SU-DHL-6 (cell line): ENCODE data around the gene SMURF1.

Experiments
- H2AFZ ChIP-seq: fragments of 200-600 bp; sonication (generic); 2 replicates; pipeline ENCODE4 v1.6.1; 2014; ENCODE audit warnings: low read depth, mild to moderate bottlenecking, moderate library complexity, mixed read lengths, antibody characterized with exemption, low read length; ENCODE audit not compliant: severe bottlenecking
- H3F3A ChIP-seq: fragments of 200-600 bp; shearing (Covaris generic); 2 replicates; pipeline ENCODE4 v1.6.0; 2016; ENCODE audit warnings: antibody characterized with exemption, mild to moderate bottlenecking; ENCODE audit not compliant: insufficient read depth
- H3K27ac ChIP-seq: fragments of 200-600 bp; sonication (generic); 2 replicates; pipeline ENCODE4 v1.5.1; 2016; ENCODE audit warnings: low read depth, mild to moderate bottlenecking, low read length, moderate library complexity, mixed read lengths
- H3K27me3 ChIP-seq: fragments of 200-600 bp; sonication (generic), shearing (Covaris generic); 2 replicates; pipeline ENCODE4 v1.6.0; 2014; ENCODE audit warnings: mild to moderate bottlenecking, low read length
- H3K36me3 ChIP-seq: fragments of 200-600 bp; sonication (generic); 2 replicates; pipeline ENCODE4 v1.6.1; 2014; ENCODE audit warnings: mild to moderate bottlenecking, low read length, mixed read lengths
- H3K4me2 ChIP-seq: fragments of 300-600, 200-600 bp; shearing (Covaris generic), sonication (generic); 2 replicates; pipeline ENCODE4 v1.6.0; 2014; ENCODE audit warnings: low read length, low read depth, mild to moderate bottlenecking; ENCODE audit not compliant: poor library complexity, severe bottlenecking
- H3K4me3 ChIP-seq: fragments of 200-600 bp; sonication (generic); 2 replicates; pipeline ENCODE4 v1.5.1; 2014; ENCODE audit warnings: antibody characterized with exemption, low read length, mild to moderate bottlenecking, mixed read lengths; ENCODE audit not compliant: insufficient read depth, poor library complexity, severe bottlenecking
- H3K79me2 ChIP-seq: fragments of 200-600 bp; sonication (generic); 2 replicates; pipeline ENCODE4 v1.6.1; 2014; ENCODE audit warnings: mild to moderate bottlenecking, low read length, moderate library complexity; ENCODE audit not compliant: insufficient read depth
- H3K9ac ChIP-seq: fragments of 200-600 bp; sonication (generic); 2 replicates; pipeline ENCODE4 v1.7.0; 2014; ENCODE audit warnings: mild to moderate bottlenecking, low read length
- H3K9me2 ChIP-seq: fragments of 200-600 bp; sonication (generic); replicated peaks from 2 replicates; pipeline ENCODE4 v1.6.1; 2014; ENCODE audit warnings: low read length; ENCODE audit not compliant: insufficient read depth
- H3K9me3 ChIP-seq: fragments of 200-600 bp; sonication (generic); 2 replicates; pipeline ENCODE4 v1.6.1; 2014; ENCODE audit warnings: low read length, mixed read lengths; ENCODE audit not compliant: insufficient read depth
- H4K20me1 ChIP-seq: fragments of 200-600 bp; sonication (generic); 2 replicates; pipeline ENCODE4 v1.6.1; 2014; ENCODE audit warnings: low read depth, mild to moderate bottlenecking, antibody characterized with exemption, low read length, moderate library complexity, mixed read lengths
- CTCF ChIP-seq: fragments of 200-600 bp; sonication (generic); IDR thresholded peaks from one replicate; pipeline ENCODE4 v1.5.1; 2017; ENCODE audit warnings: antibody characterized with exemption, mild to moderate bottlenecking, low read length, moderate library complexity; ENCODE audit not compliant: insufficient read depth, poor library complexity, severe bottlenecking
- EZH2phosphoT487 ChIP-seq: fragments of 200-600 bp; sonication (generic), shearing (Covaris generic); conservative IDR thresholded peaks from 2 replicates; pipeline ENCODE4 v1.6.1; 2018; ENCODE audit warnings: mild to moderate bottlenecking, antibody characterized with exemption, low read length, moderate library complexity, mixed read lengths

The SMURF1 gene

GRCh38 chr7:99115379-99115778 lies 28.5 kb downstream of the SMURF1 start:
- TF ChIP-seq EZH2phosphoT487, result no peak
- no peak for TF ChIP-seq CTCF
- no peak overlapping the region for H3K27ac ChIP-seq
- no peaks in the 10 kb centered on the region for H3K36me3 ChIP-seq
- H3K4me2 ChIP-seq, result no peak overlapping the region
- no peak overlapping the region for H3K4me3 ChIP-seq
- no peak overlapping the region for H2AFZ ChIP-seq
- no peak overlapping the region for H3K9ac ChIP-seq
- no peaks in the 10 kb centered on the region for H3K9me3 ChIP-seq
- H3K79me2 ChIP-seq, result peaks cover 98% of the 10 kb centered on the region
- H3K9me2 ChIP-seq, result no peaks in the 10 kb centered on the region
- peaks cover 34% of the 10 kb centered on the region for H4K20me1 ChIP-seq
- H3K27me3 ChIP-seq, result no peaks in the 10 kb centered on the region
- H3F3A ChIP-seq, result no peaks in the 10 kb centered on the region

- peaks cover 30% of the 10 kb centered on the region for H4K20me1 ChIP-seq
- TF ChIP-seq CTCF (no peak), EZH2phosphoT487 (no peak)
- no peaks in the 10 kb centered on the region for H3K36me3 ChIP-seq
- H2AFZ ChIP-seq, result no peak overlapping the region
- H3K27me3 ChIP-seq, result no peaks in the 10 kb centered on the region
- H3K4me2 ChIP-seq, result no peak overlapping the region
- no peak overlapping the region for H3K27ac ChIP-seq
- peaks cover 94% of the 10 kb centered on the region for H3K79me2 ChIP-seq
- no peaks in the 10 kb centered on the region for H3K9me2 ChIP-seq
- no peak overlapping the region for H3K9ac ChIP-seq
- H3K4me3 ChIP-seq, result no peak overlapping the region
- H3K9me3 ChIP-seq, result no peaks in the 10 kb centered on the region
- no peaks in the 10 kb centered on the region for H3F3A ChIP-seq
These were observed 30.9 kb downstream of the SMURF1 start for GRCh38 chr7:99112979-99113378.

GRCh38 chr7:99112097-99112496 lies 31.8 kb downstream of the SMURF1 start:
- peaks cover 94% of the 10 kb centered on the region for H3K79me2 ChIP-seq
- H3K36me3 ChIP-seq, result no peaks in the 10 kb centered on the region
- H3K27me3 ChIP-seq, result no peaks in the 10 kb centered on the region
- H3K27ac ChIP-seq, result no peak overlapping the region
- H4K20me1 ChIP-seq, result peaks cover 30% of the 10 kb centered on the region
- peak overlapping the region; percentile 1 for H3K4me2 ChIP-seq
- no peaks in the 10 kb centered on the region for H3K9me3 ChIP-seq
- H3K9me2 ChIP-seq, result no peaks in the 10 kb centered on the region
- H3K4me3 ChIP-seq, result no peak overlapping the region
- no peaks in the 10 kb centered on the region for H3F3A ChIP-seq
- TF ChIP-seq EZH2phosphoT487, result no peak
- TF ChIP-seq CTCF, result no peak
- H3K9ac ChIP-seq, result no peak overlapping the region
- no peak overlapping the region for H2AFZ ChIP-seq

- no peak overlapping the region for H3K4me3 ChIP-seq
These were observed 32.3 kb downstream of the SMURF1 start for GRCh38 chr7:99111591-99111990.

More at GRCh38 chr7:99111591-99111990, 32.3 kb downstream of the SMURF1 start:
- no peak overlapping the region for H3K4me2 ChIP-seq
- no peak for TF ChIP-seq CTCF
- no peak for TF ChIP-seq EZH2phosphoT487
- H3K9me3 ChIP-seq, result no peaks in the 10 kb centered on the region
- H3F3A ChIP-seq, result no peaks in the 10 kb centered on the region
- no peaks in the 10 kb centered on the region for H3K36me3 ChIP-seq
- H4K20me1 ChIP-seq, result peaks cover 25% of the 10 kb centered on the region
- peaks cover 94% of the 10 kb centered on the region for H3K79me2 ChIP-seq
- H2AFZ ChIP-seq, result no peak overlapping the region
- no peak overlapping the region for H3K27ac ChIP-seq
- H3K27me3 ChIP-seq, result no peaks in the 10 kb centered on the region
- no peaks in the 10 kb centered on the region for H3K9me2 ChIP-seq
- no peak overlapping the region for H3K9ac ChIP-seq
